GM12873 (cell line): ENCODE measurements around the gene HSDL1.

ENCODE experiments used
- CTCF ChIP-seq: IDR thresholded peaks from 2 replicates; pipeline ENCODE4 v1.5.1; 2012; ENCODE audit warnings: low read depth, mild to moderate bottlenecking, moderate library complexity, low read length, control low read depth; ENCODE audit not compliant: insufficient read depth; ENCODE audit errors: missing control alignments

The HSDL1 gene

GRCh38 chr16:84169765-84170310 is 24.9 kb upstream of the HSDL1 start:
- TF ChIP-seq CTCF: no peak

GRCh38 chr16:84166796-84167695 is 22.1 kb upstream of the HSDL1 start:
- no peak for TF ChIP-seq CTCF

- TF ChIP-seq CTCF: no peak
Observed at GRCh38 chr16:84165746-84166145, 20.8 kb upstream of the HSDL1 start.

- TF ChIP-seq CTCF: no peak
Observed at GRCh38 chr16:84161801-84162200, 16.8 kb upstream of the HSDL1 start.

- TF ChIP-seq CTCF: no peak
Observed at GRCh38 chr16:84161037-84161436, 16.1 kb upstream of the HSDL1 start.

GRCh38 chr16:84159800-84160199 is 14.8 kb upstream of the HSDL1 start:
- TF ChIP-seq CTCF: no peak

- TF ChIP-seq CTCF: no peak
Observed at GRCh38 chr16:84159007-84159406, 14.0 kb upstream of the HSDL1 start.
